ENCODE results near the gene KIFC1.

GRCh38 chr6:33415831-33416230, 24.2 kb downstream of the KIFC1 start:
- TF ChIP-seq POLR2A (conservative IDR thresholded peaks at IDR 0.05) (no peak; the same call in 1 of the 2 replicates), POLR2AphosphoS5 (IDR thresholded peaks at IDR 0.05; ENCODE audit: control insufficient read depth, insufficient read depth, low read depth, low read length) (no peak), SMARCC2 (IDR thresholded peaks at IDR 0.05; ENCODE audit: low read depth) (no peak), SRF (CRISPR knock-in tag; IDR thresholded peaks at IDR 0.05) (no peak), ELF2 (CRISPR knock-in tag; IDR thresholded peaks at IDR 0.05) (no peak), ZFX (CRISPR knock-in tag; IDR thresholded peaks at IDR 0.05) (no peak)
